Measurements from ENCODE around the gene JCHAIN. TPM values are rescaled to one million over a fixed set of nuclear protein-coding genes. Genes with fewer than 3 reads are reported as not detected.

The JCHAIN gene
- total and polyA plus RNA-seq, 9 of the 15 experiments (the other 6 are each of a cell fraction or from before 2014, with no cell fraction given), result 0.04 to 0.68 (median 0.26) TPM; not detected in 5

DNA sequence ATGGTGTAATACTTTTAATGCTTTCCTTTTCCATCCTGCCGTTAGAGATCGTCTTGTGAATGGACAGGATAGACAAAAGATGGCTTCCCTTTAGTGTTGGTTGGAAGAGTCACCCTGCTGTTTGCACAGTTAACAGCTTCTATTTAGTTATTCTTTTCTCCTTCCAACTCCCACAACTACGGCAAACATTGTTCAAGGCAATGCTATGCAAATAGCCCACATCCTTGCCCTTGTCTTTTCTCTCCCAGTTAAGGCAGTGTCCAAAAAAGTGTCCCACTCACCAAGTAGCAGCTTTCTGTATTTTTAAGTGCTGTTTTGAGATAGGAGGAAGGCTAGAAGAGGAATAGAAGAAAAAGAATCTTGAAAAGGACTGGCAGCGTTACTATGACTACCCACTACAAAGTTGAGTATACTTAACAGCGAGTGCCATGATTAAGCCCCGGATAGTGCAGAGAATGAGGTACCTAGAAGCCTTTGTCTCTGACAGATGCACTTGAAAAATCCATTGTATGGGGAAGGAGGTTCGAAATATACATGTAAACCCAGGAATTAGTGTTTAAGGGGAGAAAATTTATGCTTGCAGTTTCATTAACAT lies 43.4 kb upstream of the JCHAIN start:
- Histone ChIP-seq H3K4me1 (replicated peaks in 1 of 2; ENCODE audit: control insufficient read depth in 2 of 2, insufficient read depth in 2 of 2, low read length in 2 of 2) (peaks cover 19 to 38% of the 10 kb centered on the region in 2 experiments), H2AFZ (ENCODE audit: low read depth, low read length) (no peak overlapping the region), H3K27ac (ENCODE audit: extremely low read depth, low read depth, low read length) (no peak overlapping the region), H3K4me3 (no peak overlapping the region), H3K9me3 (replicated peaks; ENCODE audit: control insufficient read depth, insufficient read depth, low read depth, low read length) (no peaks in the 10 kb centered on the region), H3K79me2 (ENCODE audit: control insufficient read depth, insufficient read depth, low read length) (peaks cover 47% of the 10 kb centered on the region), H3K4me2 (ENCODE audit: insufficient read depth, low read length) (no peak overlapping the region), H3K36me3 (ENCODE audit: control insufficient read depth, insufficient read depth, low read length) (no peaks in the 10 kb centered on the region), H3K27me3 (ENCODE audit: control insufficient read depth in 2 of 2, insufficient read depth in 2 of 2, low read length in 2 of 2) (no peaks in the 10 kb centered on the region), H4K20me1 (replicated peaks; ENCODE audit: control insufficient read depth, insufficient read depth, low read length) (no peaks in the 10 kb centered on the region), H3K9me1 (ENCODE audit: control insufficient read depth, insufficient read depth, low read length) (no peaks in the 10 kb centered on the region), H3K9ac (ENCODE audit: insufficient read depth in 1 of 2, low read depth in 2 of 2, low read length in 2 of 2) (no peak overlapping the region)
- TF ChIP-seq, protein P1, sequence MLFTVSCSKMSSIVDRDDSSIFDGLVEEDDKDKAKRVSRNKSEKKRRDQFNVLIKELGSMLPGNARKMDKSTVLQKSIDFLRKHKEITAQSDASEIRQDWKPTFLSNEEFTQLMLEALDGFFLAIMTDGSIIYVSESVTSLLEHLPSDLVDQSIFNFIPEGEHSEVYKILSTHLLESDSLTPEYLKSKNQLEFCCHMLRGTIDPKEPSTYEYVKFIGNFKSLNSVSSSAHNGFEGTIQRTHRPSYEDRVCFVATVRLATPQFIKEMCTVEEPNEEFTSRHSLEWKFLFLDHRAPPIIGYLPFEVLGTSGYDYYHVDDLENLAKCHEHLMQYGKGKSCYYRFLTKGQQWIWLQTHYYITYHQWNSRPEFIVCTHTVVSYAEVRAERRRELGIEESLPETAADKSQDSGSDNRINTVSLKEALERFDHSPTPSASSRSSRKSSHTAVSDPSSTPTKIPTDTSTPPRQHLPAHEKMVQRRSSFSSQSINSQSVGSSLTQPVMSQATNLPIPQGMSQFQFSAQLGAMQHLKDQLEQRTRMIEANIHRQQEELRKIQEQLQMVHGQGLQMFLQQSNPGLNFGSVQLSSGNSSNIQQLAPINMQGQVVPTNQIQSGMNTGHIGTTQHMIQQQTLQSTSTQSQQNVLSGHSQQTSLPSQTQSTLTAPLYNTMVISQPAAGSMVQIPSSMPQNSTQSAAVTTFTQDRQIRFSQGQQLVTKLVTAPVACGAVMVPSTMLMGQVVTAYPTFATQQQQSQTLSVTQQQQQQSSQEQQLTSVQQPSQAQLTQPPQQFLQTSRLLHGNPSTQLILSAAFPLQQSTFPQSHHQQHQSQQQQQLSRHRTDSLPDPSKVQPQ (CRISPR knock-in tag; IDR thresholded peaks at IDR 0.05; ENCODE audit: borderline replicate concordance), result no peak
- TF ChIP-seq RFX1 (IDR thresholded peaks at IDR 0.05) (peak; percentile 52), NFATC3 (IDR thresholded peaks at IDR 0.05) (no peak)
- intact Hi-C loops (cut with micrococcal nuclease), result loop anchor here (5.0 to 10.0 kb wide), 3 partner anchors 108 to 285 kb away; partner anchors contain the start of genes DCK and MOB1B
- POLR2A ChIA-PET, result interaction anchor here (0.6 to 0.7 kb wide), 2 partner anchors 15 to 284 kb away, joined by 3 read pairs; partner anchors contain the start of gene DCK
- in situ Hi-C loops (cut with MboI), result no loop called here
- 84% methylated on average over 6 of the region's 7 CpGs for WGBS (ENCODE audit: insufficient coverage, low coverage, missing lambda C conversion rate)
- DNase-seq (ENCODE audit: extremely low read depth in 1 of 4, low spot score in 3 of 4), result no peak
- BruUV-seq (replicated peaks), result no TSS peak
- no peak for FAIRE-seq
- ATAC-seq, result no peak
- CTCF ChIA-PET (ENCODE audit: low intra/inter-chr PET ratio), result no interaction called here
